ENCODE data around the gene SLC29A2.

- TF ChIP-seq CTCF (tag by site-specific recombination; IDR thresholded peaks at IDR 0.05) (no peak), ZNF561 (tag by site-specific recombination; IDR thresholded peaks at IDR 0.05; ENCODE audit: borderline replicate concordance) (no peak), ZNF777 (tag by site-specific recombination; IDR thresholded peaks at IDR 0.05; ENCODE audit: borderline replicate concordance) (no peak), ZNF830 (tag by site-specific recombination; IDR thresholded peaks at IDR 0.05; ENCODE audit: low read depth) (no peak), ZBTB10 (tag by site-specific recombination; IDR thresholded peaks at IDR 0.05) (no peak), KLF1 (tag by site-specific recombination; IDR thresholded peaks at IDR 0.05) (no peak), YY1 (tag by site-specific recombination; IDR thresholded peaks at IDR 0.05) (no peak)
Measured at GRCh38 chr11:66327171-66328030, 44.2 kb downstream of the SLC29A2 start.

Measured in HEK293 (cell line).